ENCODE data around the gene MAPT. TPM values are rescaled to one million over a fixed set of nuclear protein-coding genes. Genes with fewer than 3 reads are reported as not detected.
"Not testable (repeated sequence)": the region's sequence is repeated elsewhere in the genome, so short reads cannot be mapped to it uniquely, and the experiment has no call there.

The MAPT gene
- total RNA-seq, 1 donor from 2014 or later = 0.83 TPM

DNA sequence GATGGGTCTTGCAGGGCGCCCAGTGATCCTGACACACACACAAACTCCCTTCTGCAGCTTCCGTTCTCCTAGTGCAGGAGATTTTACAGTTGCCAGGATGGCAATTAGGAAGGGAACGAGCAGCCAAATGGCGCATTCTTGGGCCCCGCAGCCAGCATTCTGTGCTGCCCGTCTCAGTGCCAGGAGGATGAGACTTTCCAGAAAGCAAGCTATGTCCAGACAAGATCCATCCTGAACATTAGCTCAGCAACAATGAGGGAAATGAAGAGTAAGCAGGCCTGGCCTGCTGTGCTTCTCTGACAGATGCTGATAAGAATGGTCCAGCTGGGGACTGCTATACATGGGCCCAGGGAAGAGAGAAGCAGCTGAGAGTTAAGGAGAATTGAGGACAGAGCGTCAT lies 33.2 kb upstream of the MAPT start:
- ATAC-seq (no peak), DNase-seq (ENCODE audit: low spot score) (no peak)

DNA sequence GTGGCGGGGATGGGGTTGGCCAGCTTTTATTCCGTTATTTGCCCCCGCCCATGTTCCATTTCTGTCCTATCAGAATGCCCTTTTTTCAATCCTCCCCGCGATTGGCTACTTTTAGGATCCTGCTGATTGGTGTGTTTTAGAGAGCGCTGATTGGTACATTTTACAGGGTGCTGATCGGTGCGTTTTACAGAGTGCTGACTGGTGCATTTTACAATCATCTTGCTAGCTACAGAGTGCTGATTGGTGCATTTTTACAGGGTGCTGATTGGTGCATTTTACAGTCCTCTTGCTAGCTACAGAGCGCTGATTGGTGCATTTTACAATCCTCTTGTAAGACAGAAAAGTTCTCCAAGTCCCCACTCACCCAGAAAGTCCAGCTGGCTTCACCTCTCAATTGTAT lies 32.2 kb upstream of the MAPT start:
- not testable (repeated sequence) for DNase-seq (ENCODE audit: low spot score); ATAC-seq

DNA sequence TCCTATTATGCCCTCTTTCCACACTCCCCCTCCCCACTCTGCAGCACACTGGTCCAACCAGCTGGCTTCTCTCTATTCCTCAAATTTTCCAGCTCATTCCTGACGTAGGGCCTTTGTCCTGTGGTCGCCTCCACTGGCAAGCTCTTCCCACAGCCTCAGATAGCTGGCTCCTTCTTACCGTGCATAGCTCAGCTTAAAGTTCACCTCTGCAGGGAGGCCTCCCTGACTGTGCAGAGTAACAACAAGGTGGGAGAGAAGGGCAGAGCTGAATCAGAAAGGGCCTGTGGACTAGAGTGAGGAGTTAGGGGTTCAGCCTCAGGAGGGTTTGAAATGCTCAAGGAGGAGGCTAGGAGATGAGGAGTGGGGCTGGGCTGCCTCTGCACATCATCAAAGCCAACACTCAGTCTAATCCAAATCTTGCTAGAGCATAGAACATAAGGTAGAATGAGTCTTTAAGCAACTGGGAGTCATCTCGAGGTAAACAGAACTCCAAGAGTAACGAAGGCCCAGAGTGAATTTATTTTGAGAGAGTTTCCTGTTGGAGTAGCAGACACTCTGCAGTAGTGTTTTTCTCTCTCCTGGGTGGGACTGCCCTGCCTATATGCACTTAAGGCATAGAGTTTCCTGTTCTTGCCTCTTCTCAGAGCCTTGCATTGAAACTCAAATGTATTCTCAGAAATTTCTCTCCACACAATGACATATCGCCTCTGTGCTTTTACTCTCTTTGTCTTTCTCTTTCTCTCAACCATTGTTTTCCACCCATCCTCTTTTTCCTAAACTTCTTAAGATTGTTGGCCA lies 30.3 kb upstream of the MAPT start:
- ATAC-seq (no peak), DNase-seq (ENCODE audit: low spot score) (no peak)

GRCh38 chr17:45867171-45867570 lies 27.2 kb upstream of the MAPT start:
- ATAC-seq = no peak
- no peak for DNase-seq (ENCODE audit: low spot score)

DNA sequence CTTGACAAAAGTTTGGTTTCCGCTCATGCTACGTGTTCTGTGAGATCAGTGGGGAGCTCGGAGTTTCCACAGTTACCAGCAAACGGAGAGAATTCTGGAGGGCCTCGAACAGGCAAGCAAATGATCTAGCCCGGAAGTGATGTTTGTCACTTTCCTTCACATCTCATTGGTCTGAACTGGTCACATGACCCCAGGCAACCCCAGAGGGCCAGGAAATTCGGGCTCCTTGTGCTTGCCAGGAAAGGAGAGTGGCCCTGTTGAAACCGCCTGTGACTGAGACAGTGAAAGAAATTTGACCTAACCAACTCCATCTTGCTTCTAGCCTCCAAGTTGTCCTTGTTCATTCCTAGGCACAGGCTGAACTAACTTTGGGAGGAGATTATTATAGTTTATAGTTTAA lies 26.7 kb upstream of the MAPT start:
- DNase-seq (ENCODE audit: low spot score) = no peak
- ATAC-seq = no peak

GRCh38 chr17:45868276-45868675 lies 26.1 kb upstream of the MAPT start:
- no peak for ATAC-seq
- DNase-seq (ENCODE audit: low spot score) = no peak

DNA sequence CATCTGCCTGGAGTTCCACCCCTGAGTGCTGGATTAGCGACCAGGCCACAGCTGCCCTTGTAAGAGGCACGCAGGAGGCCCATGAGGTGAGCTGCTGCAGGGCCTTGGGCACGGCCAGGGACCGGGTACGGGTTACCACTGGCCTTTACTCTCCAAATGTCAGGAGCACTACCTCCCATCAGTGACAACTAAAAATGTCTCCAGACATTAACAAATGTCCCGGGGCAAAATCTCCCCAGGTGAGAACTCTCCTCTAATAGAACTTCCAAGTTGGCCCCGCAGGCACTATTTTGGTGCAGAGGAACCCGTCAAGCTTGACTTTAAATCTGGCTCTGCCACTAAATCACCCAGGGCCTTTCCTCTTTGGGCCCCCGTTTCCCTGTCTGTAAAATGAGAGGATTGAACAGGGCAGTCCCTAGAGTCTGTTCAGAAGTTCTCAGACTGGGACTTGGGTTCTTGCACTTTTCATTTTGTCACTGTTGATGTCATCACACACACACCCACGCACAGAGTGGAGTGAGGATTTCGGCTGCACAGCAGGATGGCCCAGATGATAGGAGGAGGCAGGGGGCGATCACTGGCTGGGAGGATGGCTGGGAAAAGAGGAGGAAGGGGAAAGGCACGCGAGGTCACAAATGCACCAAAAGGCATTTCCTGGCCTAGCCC lies 24.5 kb upstream of the MAPT start:
- no peak for ATAC-seq
- no peak for DNase-seq (ENCODE audit: low spot score)

- DNase-seq (ENCODE audit: low spot score) (no peak), ATAC-seq (no peak)
These were observed 23.9 kb upstream of the MAPT start for GRCh38 chr17:45870342-45870974.

- ATAC-seq (no peak), DNase-seq (ENCODE audit: low spot score) (no peak)
These were observed 22.6 kb upstream of the MAPT start for GRCh38 chr17:45871718-45872117.

- ATAC-seq (no peak), DNase-seq (ENCODE audit: low spot score) (no peak)
These were observed 20.6 kb upstream of the MAPT start for GRCh38 chr17:45873728-45874127.

- no peak for ATAC-seq
- DNase-seq (ENCODE audit: low spot score) = no peak
These were observed 20.2 kb upstream of the MAPT start for GRCh38 chr17:45874151-45874550.

DNA sequence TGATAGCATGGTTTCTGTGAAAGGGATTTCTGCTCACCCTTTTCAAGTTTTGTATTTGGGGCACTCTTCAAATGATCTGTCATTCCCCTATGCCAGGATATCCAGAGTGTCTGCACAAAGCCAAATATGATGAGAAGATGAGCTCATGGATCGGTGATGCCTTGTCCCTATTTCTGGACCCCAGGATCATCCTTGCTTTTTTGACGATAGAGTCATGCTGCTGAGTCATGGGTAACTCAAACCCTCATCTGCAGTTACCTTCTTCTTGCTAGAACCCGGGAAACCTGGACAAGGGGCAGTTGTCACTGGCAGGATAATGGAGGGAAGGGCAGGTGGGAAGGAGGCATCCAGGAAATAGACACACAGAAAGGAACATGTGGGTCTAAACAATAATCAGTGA lies 17.8 kb upstream of the MAPT start:
- DNase-seq (ENCODE audit: low spot score) = no peak
- no peak for ATAC-seq

DNA sequence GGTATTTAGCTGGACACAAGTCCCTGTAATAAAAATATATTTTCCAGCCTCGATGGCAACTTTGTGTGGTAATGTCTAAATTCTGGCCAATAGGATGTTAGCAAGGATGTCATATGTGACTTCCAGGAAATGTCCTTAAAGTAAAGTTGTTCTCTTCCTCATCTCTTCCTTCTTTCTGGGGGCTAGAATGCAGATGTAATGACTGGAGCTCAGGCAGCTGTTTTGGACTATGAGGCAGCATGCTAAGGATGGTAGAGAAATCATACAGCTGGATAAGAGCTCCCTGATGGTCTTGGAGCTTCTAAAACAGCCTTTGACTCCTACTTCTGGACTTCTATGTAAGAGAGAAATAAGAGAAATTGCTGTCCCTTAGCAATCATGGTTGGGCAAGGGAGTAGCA lies 16.9 kb upstream of the MAPT start:
- ATAC-seq (no peak), DNase-seq (ENCODE audit: low spot score) (no peak)

- ATAC-seq = no peak
- no peak for DNase-seq (ENCODE audit: low spot score)
These were observed 11.3 kb upstream of the MAPT start for GRCh38 chr17:45883063-45883462.

GRCh38 chr17:45886852-45887251 lies 7.5 kb upstream of the MAPT start:
- ATAC-seq (no peak), DNase-seq (ENCODE audit: low spot score) (no peak)

DNA sequence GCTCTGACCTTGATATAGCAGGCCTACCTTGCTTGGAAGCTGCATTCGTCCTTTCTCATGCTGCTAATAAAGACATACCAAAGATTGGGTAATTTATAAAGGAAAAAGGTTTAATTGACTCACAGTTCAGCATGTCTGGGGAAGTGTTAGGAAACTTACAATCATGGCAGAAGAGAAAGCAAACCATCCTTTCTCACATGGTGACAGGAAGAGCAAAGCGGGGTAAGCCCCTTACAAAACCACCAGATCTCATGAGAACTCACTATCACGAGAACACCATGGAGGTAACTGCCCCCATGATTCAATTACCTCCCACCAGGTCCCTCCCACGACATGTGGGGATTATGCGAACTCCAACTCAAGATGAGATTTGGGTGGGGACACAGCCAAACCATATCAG lies 6.0 kb upstream of the MAPT start:
- ATAC-seq (no peak), DNase-seq (ENCODE audit: low spot score) (no peak)

DNA sequence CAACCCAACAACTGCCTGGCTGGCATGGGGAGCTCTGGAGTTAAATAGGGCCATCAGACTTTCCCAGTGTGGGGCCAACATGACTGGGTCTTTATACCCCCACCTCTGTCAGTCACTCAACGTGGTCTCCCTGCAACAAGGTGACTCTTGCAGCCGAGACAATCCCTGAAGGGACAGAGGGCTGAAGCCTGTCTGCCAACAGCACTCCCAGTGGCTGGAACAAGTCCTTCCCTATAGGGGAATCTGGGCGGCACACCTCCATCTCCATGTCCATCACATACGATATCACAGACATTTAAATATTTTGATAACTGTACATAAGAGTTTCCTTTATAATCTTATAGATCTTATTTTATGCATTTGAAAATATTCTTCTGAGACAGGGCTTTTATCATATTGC lies 4.8 kb upstream of the MAPT start:
- no peak for DNase-seq (ENCODE audit: low spot score)
- no peak for ATAC-seq

GRCh38 chr17:45893725-45894021 lies 681 bp upstream of the MAPT start:
- ATAC-seq (no peak), DNase-seq (ENCODE audit: low spot score) (no peak)

DNA sequence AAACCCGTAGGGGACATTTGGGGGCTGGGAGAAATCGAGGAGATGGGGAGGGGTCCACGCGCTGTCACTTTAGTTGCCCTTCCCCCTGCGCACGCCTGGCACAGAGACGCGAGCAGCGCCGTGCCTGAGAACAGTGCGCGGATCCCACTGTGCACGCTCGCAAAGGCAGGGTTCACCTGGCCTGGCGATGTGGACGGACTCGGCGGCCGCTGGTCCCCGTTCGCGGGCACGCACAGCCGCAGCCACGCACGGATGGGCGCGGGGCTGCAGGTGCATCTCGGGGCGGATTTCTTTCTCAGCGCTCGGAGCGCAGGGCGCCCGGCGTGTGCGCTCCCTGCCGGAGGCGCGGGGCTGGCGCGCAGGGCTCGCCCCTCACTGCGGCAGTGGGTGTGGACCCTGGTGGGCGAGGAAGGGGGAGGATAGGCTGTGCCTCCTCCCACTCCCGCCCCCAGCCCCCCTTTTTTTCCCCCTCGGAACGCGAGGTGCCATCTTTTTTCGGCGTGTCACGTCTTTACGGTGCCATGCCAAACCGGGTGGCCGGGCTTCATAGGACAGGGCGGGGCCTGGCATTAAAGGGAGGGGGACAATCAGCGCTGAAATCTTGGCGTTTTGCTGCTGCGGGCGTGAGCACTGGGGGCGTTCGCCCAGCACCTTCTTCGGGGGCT lies 1.1 kb downstream of the MAPT start:
- DNase-seq (ENCODE audit: low spot score) = no peak
- ATAC-seq = peak; percentile 6

DNA sequence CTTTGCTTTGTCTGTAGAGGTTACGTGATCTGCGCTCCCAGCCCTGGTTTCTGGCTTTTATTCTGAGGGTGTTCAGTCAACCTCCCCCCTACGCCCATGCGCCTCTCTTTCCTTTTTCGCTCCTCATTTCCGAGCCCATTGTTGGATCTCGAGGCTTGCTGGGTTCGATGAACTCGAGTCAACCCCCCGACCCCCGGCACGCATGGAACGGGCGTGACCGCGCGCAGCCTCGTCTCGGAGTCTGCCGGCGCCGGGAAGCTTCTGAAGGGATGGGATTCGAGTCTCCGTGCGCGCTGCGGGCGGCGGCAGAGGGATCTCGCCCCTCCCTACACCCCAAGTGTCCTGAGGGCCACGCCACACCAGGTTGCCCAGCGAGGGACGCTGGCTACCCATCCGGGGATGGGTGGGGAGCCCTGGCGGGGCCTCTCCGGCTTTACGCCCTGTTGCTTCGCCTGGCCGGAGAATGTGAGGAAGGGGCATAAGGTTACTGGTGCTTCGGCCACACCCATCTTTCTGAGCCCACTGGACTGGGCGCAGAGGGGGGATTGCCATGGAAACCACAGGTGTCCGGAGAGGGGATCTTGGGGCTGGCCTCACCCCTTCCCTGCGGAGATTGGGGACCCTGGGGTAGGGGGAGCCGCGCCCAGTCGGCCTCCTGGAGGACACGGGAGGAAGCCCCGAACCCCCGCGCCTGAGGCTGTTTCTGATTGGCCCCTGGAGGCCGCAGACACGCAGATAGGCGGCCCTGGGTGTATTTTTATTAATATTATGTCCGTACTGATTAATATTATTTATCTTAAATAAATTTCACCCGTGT lies 1.8 kb downstream of the MAPT start:
- no peak for ATAC-seq

More for the DNA sequence above, 1.8 kb downstream of the MAPT start:
- no peak for DNase-seq (ENCODE audit: low spot score)

Data from left lobe of liver (tissue), 2 donors.